Endothelial cell of umbilical vein (primary cell): ENCODE results near the gene TMEM131. TPM values are rescaled to one million over a fixed set of nuclear protein-coding genes. Genes with fewer than 3 reads are reported as not detected.

Experiments used
- BruUV-seq: library from RNA; stranded (reverse); fragments of 400-500 nt; replicated peaks from 2 replicates; lab custom pipeline; 2021; lab: Mats Ljungman, UMichigan
- CTCF ChIA-PET: fragments of 300-600, 350-600 bp; sonication (Branson Sonifier 250); formaldehyde crosslinking; loops from one replicate; lab custom pipeline; 2021; ENCODE audit warnings: antibody characterized with exemption, inconsistent platforms; lab: Charles Lee
- POLR2A ChIA-PET: fragments of 300-600, 350-600 bp; sonication (Branson Sonifier 250); formaldehyde crosslinking; loops from one replicate; lab custom pipeline; 2021; ENCODE audit warnings: antibody characterized with exemption, inconsistent platforms; lab: Charles Lee
- DNase-seq: peaks from one replicate; pipeline ENCODE4 v3.0.0-alpha.2; 2011; ENCODE audit warnings: low read depth, low spot score
- FAIRE-seq: peaks from 2 replicates; lab custom pipeline; 2011; peaks lifted over from hg19 to GRCh38; lab: Jason Lieb, UNC
- H2AFZ ChIP-seq: 2 replicates; pipeline ENCODE4 v1.6.0; 2012; ENCODE audit warnings: low read depth, low read length, control low read depth, inconsistent platforms
- H3K27ac ChIP-seq: 2 replicates; pipeline ENCODE4 v1.5.1; 2011; ENCODE audit warnings: low read depth, mild to moderate bottlenecking, control low read depth, low read length, moderate library complexity; ENCODE audit not compliant: insufficient read depth
- H3K27me3 ChIP-seq, 2 experiments: 2 replicates each; pipeline versions ENCODE4 v1.6.0 to v1.6.1; 2011; ENCODE audit warnings: low read length in 2 of 2, mixed read lengths in 1 of 2; ENCODE audit not compliant: control insufficient read depth in 2 of 2, insufficient read depth in 2 of 2
- H3K36me3 ChIP-seq, 2 experiments: 2 replicates in 1 of 2; 3 replicates in 1 of 2; pipeline ENCODE4 v1.5.1; 2011; ENCODE audit warnings: low read length in 2 of 2, mild to moderate bottlenecking in 1 of 2, moderate library complexity in 1 of 2; ENCODE audit not compliant: control insufficient read depth in 2 of 2, insufficient read depth in 2 of 2; ENCODE audit errors: extremely low read depth in 1 of 2
- H3K4me1 ChIP-seq: 3 replicates; pipeline ENCODE4 v1.5.1; 2011; ENCODE audit warnings: mild to moderate bottlenecking, low read length; ENCODE audit not compliant: control insufficient read depth, insufficient read depth; ENCODE audit errors: extremely low read depth
- H3K4me2 ChIP-seq: 2 replicates; pipeline ENCODE4 v1.6.1; 2011; ENCODE audit warnings: low read length, control low read depth, mixed read lengths; ENCODE audit not compliant: insufficient read depth
- H3K4me3 ChIP-seq, 3 experiments: fragments of 200-600 bp in 1 of 3; sonication (generic), shearing (Covaris generic) in 1 of 3; replicated peaks in 1 of 3; 2 replicates each; pipeline ENCODE4 v1.5.1; 2011 to 2016; ENCODE audit warnings: control low read depth in 3 of 3, low read length in 3 of 3, mild to moderate bottlenecking in 2 of 3, inconsistent platforms in 1 of 3, low read depth in 1 of 3, moderate library complexity in 1 of 3; ENCODE audit not compliant: insufficient read depth in 1 of 3
- H3K79me2 ChIP-seq: 2 replicates; pipeline ENCODE4 v1.6.0; 2012; ENCODE audit warnings: low read length, inconsistent platforms; ENCODE audit not compliant: control insufficient read depth, insufficient read depth
- H3K9ac ChIP-seq: replicated peaks from 2 replicates; pipeline ENCODE3; 2011; ENCODE audit warnings: low read length, control low read depth; ENCODE audit not compliant: insufficient read depth; ENCODE audit errors: extremely low read depth
- H3K9me1 ChIP-seq: replicated peaks from 3 replicates; pipeline ENCODE4 v1.6.0; 2011; ENCODE audit warnings: mild to moderate bottlenecking, low read length; ENCODE audit not compliant: control insufficient read depth, insufficient read depth; ENCODE audit errors: extremely low read depth
- H3K9me3 ChIP-seq: replicated peaks from 2 replicates; pipeline ENCODE4 v1.5.1; 2012; ENCODE audit warnings: low read length, inconsistent platforms; ENCODE audit not compliant: control insufficient read depth, insufficient read depth
- H4K20me1 ChIP-seq: replicated peaks from 2 replicates; pipeline ENCODE3; 2011; ENCODE audit warnings: mild to moderate bottlenecking, low read length; ENCODE audit not compliant: control insufficient read depth, insufficient read depth; ENCODE audit errors: extremely low read depth
- EZH2 ChIP-seq: IDR thresholded peaks from 2 replicates; pipeline ENCODE4 v1.6.1; 2012; ENCODE audit warnings: borderline replicate concordance, low read depth, mild to moderate bottlenecking, moderate library complexity, low read length, inconsistent platforms; ENCODE audit not compliant: severe bottlenecking
- FOS ChIP-seq: IDR thresholded peaks from 2 replicates; pipeline ENCODE4 v1.6.1; 2011; ENCODE audit warnings: mild to moderate bottlenecking, low read length, moderate library complexity, borderline replicate concordance; ENCODE audit not compliant: insufficient read depth
- GATA2 ChIP-seq: IDR thresholded peaks from 2 replicates; pipeline ENCODE4 v1.7.0; 2011; ENCODE audit warnings: low read depth, mild to moderate bottlenecking, moderate library complexity, mixed read lengths, low read length; ENCODE audit not compliant: insufficient read length, insufficient read depth
- JUN ChIP-seq: IDR thresholded peaks from 2 replicates; pipeline ENCODE4 v1.6.1; 2011; ENCODE audit warnings: borderline replicate concordance, low read depth; ENCODE audit not compliant: insufficient read length, insufficient read depth
- MYC ChIP-seq: IDR thresholded peaks from one replicate; pipeline ENCODE4 v1.6.1; 2011; ENCODE audit warnings: mild to moderate bottlenecking, low read depth, low read length
- POLR2A ChIP-seq: IDR thresholded peaks from 2 replicates; pipeline ENCODE4 v1.6.1; 2012; ENCODE audit warnings: low read depth, mild to moderate bottlenecking, control low read depth, low read length
- POLR2AphosphoS5 ChIP-seq: IDR thresholded peaks from 2 replicates; pipeline ENCODE4 v1.6.1; 2012; ENCODE audit warnings: low read depth, mild to moderate bottlenecking, control low read depth, low read length, moderate library complexity; ENCODE audit not compliant: insufficient read depth
- dilution Hi-C: fragments of 300-500 bp; cut with MboI; formaldehyde crosslinking; loops from one replicate; pipeline ENCODE4 v1.15.0; 2019; ENCODE audit warnings: low sequenced_read_pairs; ENCODE audit not compliant: extremely low pct_ligation_motif_present
- intact Hi-C: fragments of 100-400 bp; cut with micrococcal nuclease; formaldehyde crosslinking; loops from one replicate; pipeline ENCODE4 v1.10.0; 2022
- polyA plus RNA-seq, 4 experiments: library from polyadenylated mRNA; depleted of rRNA in 3 of 4; stranded (reverse) in 3 of 4; unstranded in 1 of 4; fragments of >200 nt; gene quantifications; 2 replicates each; pipeline versions ENCODE4 v1.2.1 to v1.2.3, GENCODE V29; 2011 to 2012; ENCODE audit warnings: missing spikeins in 1 of 4
- total RNA-seq: library from RNA; stranded (reverse); gene quantifications from 2 replicates; pipeline ENCODE4 v1.2.3, GENCODE V29; 2021
- TF ChIP-seq, protein P1 (sequence below): IDR thresholded peaks from 2 replicates; pipeline ENCODE4 v1.6.1; 2011; ENCODE audit not compliant: insufficient read depth, insufficient read length
- TF ChIP-seq, protein P2 (sequence below), 2 donors: IDR thresholded peaks; 1 replicate in 1 of 2; 2 replicates in 1 of 2; pipeline ENCODE4 v1.5.1; 2011; ENCODE audit warnings: low read length in 2 of 2, mild to moderate bottlenecking in 2 of 2, moderate library complexity in 2 of 2, control low read depth in 1 of 2, inconsistent platforms in 1 of 2, low read depth in 1 of 2; ENCODE audit not compliant: insufficient read depth in 1 of 2; ENCODE audit errors: extremely low read depth in 1 of 2

Gene TMEM131
- total and polyA plus RNA-seq, 2 donors (not counting 3 experiments of a cell fraction or from before 2014, with no cell fraction given) = 12.2 to 28.6 TPM

DNA sequence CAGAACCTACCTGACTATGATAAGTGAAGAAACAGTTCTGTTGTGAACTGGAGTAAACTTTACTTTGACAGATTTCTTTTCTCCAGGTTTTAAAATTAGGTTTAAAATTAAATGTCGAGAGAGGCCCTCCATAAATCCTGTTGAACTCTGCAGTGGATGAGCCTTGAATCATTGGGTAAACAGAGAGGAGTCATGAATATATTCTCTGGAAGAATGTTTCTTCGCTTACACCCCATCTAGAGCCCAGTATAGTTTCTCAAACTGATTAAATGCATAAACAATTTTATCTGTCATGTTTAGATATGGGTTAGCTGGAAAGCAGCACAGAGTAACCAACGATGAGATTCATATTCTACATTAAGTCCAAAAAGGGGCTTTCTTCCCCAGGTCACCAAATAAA, 198.4 kb downstream of the TMEM131 start:
- H3K9me3 ChIP-seq = no peaks in the 10 kb centered on the region
- FAIRE-seq (no peak), DNase-seq (no peak)
- intact Hi-C loops = no loop called here
- TF ChIP-seq, protein P1, sequence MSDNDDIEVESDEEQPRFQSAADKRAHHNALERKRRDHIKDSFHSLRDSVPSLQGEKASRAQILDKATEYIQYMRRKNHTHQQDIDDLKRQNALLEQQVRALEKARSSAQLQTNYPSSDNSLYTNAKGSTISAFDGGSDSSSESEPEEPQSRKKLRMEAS = no peak
- TF ChIP-seq JUN = no peak
- TF ChIP-seq MYC = no peak
- TF ChIP-seq POLR2AphosphoS5 = no peak
- TF ChIP-seq, protein P2, sequence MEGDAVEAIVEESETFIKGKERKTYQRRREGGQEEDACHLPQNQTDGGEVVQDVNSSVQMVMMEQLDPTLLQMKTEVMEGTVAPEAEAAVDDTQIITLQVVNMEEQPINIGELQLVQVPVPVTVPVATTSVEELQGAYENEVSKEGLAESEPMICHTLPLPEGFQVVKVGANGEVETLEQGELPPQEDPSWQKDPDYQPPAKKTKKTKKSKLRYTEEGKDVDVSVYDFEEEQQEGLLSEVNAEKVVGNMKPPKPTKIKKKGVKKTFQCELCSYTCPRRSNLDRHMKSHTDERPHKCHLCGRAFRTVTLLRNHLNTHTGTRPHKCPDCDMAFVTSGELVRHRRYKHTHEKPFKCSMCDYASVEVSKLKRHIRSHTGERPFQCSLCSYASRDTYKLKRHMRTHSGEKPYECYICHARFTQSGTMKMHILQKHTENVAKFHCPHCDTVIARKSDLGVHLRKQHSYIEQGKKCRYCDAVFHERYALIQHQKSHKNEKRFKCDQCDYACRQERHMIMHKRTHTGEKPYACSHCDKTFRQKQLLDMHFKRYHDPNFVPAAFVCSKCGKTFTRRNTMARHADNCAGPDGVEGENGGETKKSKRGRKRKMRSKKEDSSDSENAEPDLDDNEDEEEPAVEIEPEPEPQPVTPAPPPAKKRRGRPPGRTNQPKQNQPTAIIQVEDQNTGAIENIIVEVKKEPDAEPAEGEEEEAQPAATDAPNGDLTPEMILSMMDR (IDR thresholded peaks at IDR 0.05; ENCODE audit: extremely low read depth in 1 of 2, insufficient read depth in 1 of 2, low read depth in 1 of 2, low read length in 2 of 2) = no peak
- TF ChIP-seq POLR2A = no peak
- no peak for TF ChIP-seq FOS
- TF ChIP-seq EZH2 = no peak
- TF ChIP-seq GATA2 = no peak
- H3K4me2 ChIP-seq = no peak overlapping the region
- BruUV-seq = no TSS peak
- dilution Hi-C loops = no loop called here
- no peaks in the 10 kb centered on the region for H3K79me2 ChIP-seq
- no peaks in the 10 kb centered on the region for H4K20me1 ChIP-seq
- H3K4me1 ChIP-seq = no peaks in the 10 kb centered on the region
- H3K27me3 ChIP-seq = no peaks in the 10 kb centered on the region
- H2AFZ ChIP-seq = no peak overlapping the region
- H3K36me3 ChIP-seq = peaks cover 0 to 3% of the 10 kb centered on the region in 2 experiments
- CTCF ChIA-PET = no interaction called here
- POLR2A ChIA-PET = no interaction called here
- no peak overlapping the region for H3K4me3 ChIP-seq
- no peak overlapping the region for H3K27ac ChIP-seq
- H3K9me1 ChIP-seq = no peaks in the 10 kb centered on the region
- no peak overlapping the region for H3K9ac ChIP-seq
